AG10803 (cell line): ENCODE data around the gene CDON.

Experiments
- DNase-seq: peaks from one replicate; pipeline ENCODE4 v3.0.0; 2010; ENCODE audit warnings: low read depth
- H3K4me3 ChIP-seq: 2 replicates; pipeline ENCODE4 v1.5.1; 2011; ENCODE audit warnings: mild to moderate bottlenecking, low read length, control low read depth
- TF ChIP-seq, protein P1 (sequence below): conservative IDR thresholded peaks from 2 replicates; pipeline ENCODE4 v1.5.1; 2011; ENCODE audit warnings: mild to moderate bottlenecking, low read length, control low read depth, inconsistent platforms

CDON gene

DNA sequence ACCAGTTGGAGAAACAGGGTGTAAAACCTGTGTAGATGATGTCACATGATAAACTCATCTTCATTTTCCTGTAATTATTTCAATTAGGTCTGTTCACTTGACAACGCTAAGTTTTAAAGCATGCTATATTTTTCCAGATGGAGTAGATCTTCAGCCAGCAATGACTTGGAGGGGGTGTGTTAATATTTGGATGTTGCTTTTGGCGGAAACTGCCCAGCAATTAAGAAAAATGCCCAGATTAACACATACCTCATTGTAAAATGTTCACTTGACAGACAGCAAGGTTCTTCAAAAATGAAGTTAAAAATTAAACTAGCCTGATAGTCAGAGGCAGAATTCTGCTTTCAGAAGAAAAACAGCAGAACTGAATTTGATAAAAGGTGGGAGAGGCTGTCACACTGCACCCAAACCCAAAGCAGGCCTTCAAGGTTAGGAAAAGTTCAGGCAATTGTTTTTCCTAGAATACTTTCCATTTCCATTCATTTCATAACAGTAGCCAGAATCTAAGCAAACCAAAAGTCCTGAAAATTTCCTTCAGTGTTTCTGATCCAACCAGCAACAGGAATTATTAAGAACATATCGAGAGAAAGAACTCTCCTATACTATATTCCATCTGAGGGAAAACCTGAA, 83.8 kb downstream of the CDON start:
- TF ChIP-seq, protein P1, sequence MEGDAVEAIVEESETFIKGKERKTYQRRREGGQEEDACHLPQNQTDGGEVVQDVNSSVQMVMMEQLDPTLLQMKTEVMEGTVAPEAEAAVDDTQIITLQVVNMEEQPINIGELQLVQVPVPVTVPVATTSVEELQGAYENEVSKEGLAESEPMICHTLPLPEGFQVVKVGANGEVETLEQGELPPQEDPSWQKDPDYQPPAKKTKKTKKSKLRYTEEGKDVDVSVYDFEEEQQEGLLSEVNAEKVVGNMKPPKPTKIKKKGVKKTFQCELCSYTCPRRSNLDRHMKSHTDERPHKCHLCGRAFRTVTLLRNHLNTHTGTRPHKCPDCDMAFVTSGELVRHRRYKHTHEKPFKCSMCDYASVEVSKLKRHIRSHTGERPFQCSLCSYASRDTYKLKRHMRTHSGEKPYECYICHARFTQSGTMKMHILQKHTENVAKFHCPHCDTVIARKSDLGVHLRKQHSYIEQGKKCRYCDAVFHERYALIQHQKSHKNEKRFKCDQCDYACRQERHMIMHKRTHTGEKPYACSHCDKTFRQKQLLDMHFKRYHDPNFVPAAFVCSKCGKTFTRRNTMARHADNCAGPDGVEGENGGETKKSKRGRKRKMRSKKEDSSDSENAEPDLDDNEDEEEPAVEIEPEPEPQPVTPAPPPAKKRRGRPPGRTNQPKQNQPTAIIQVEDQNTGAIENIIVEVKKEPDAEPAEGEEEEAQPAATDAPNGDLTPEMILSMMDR: no peak
- H3K4me3 ChIP-seq: no peak overlapping the region
- no peak for DNase-seq

GRCh38 chr11:125978181-125978716, 84.4 kb downstream of the CDON start:
- DNase-seq: no peak
- H3K4me3 ChIP-seq: no peak overlapping the region
- TF ChIP-seq, protein P1: no peak

- TF ChIP-seq, protein P1: no peak
- no peak for DNase-seq
- no peak overlapping the region for H3K4me3 ChIP-seq
Measured at GRCh38 chr11:125977333-125977732, 85.3 kb downstream of the CDON start.

DNA sequence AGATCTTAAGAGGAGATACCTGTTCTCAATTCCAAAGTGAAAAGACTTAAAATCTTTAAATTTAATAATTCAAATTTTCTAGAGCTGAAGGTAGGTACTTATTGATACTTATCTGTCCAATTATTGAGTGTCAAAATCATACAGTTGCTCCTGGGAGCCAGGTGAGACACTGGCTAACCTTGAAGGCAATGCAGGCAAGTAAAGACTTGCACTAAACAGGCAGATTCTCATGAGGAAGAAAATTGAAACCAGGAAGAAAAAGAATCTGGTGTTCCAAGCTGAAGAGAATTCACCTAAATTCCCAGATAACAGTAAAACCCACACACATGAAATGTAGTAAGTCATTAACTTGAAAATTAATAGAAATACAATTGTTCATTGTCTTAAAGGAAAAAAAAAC, 86.5 kb downstream of the CDON start:
- no peak overlapping the region for H3K4me3 ChIP-seq
- TF ChIP-seq, protein P1: no peak
- DNase-seq: no peak

GRCh38 chr11:125975634-125976033, 87.0 kb downstream of the CDON start:
- TF ChIP-seq, protein P1: no peak
- no peak overlapping the region for H3K4me3 ChIP-seq
- no peak for DNase-seq

DNA sequence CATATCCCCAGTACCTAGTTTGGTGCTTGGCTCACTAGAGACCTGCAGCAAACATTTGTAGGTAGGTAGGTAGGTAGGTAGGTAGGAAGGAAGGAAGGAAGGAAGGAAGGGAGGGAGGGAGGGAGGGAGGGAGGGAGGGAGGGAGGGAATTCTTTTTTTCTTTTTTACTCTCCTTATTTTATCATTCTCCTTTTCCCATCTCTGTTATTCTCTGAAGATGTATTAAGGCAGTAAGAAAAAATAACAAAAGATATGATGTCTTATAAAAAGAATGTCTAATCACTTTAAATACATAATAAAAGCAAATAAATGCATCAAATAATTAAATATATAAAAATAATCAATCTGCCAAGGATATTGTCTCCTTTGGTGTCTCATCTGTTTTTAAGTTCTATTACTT, 88.4 kb downstream of the CDON start:
- no peak for DNase-seq
- TF ChIP-seq, protein P1: no peak
- no peak overlapping the region for H3K4me3 ChIP-seq

DNA sequence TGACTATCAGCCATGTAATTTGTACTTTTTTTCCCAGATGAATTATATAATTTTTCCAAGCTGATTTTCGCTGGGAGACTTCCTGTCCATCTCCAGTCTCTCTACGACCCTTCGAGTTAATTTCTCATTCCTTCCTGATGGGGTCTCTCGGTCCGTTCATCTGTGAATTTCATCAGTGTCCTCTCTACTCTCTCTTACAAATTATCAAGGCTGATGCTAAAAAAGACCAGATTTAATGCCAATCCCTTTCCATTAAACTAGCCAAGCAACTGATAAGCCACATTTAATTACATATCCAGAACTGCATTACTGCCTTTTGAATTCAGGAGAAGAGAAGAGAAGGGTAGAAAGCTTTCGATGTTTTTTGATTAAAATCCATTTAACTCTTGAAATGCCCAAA, 91.0 kb downstream of the CDON start:
- H3K4me3 ChIP-seq: no peak overlapping the region
- DNase-seq: no peak
- TF ChIP-seq, protein P1: no peak
